Measurements from ENCODE around the gene COG5. TPM values are rescaled to one million over a fixed set of nuclear protein-coding genes. Genes with fewer than 3 reads are reported as not detected.

COG5 gene
- total RNA-seq, 4 donors from 2014 or later = 20.8 to 49.7 (median 25.7) TPM

DNA sequence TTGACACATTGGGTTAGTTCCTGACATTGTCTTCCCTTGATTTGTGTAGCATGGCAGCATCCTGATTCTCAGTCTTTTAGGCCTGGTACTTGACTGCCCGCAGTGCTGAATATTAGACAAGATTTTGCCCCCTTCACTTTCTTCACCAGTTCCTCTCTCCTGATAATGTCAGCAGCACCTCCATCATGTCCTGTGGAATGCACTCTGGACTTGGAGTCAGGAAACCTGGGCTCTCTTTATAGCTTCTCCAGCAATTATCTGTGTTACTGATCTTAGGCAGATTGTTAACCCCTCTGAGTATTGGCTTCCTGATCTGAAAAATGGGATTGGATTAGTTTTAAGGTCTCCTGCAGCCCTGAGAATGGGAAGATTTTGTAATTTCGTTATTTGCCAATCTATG lies 375.9 kb downstream of the COG5 start:
- intact Hi-C loops (cut with DNase I; ENCODE audit: low total_unique reads) = no loop called here
- Histone ChIP-seq H3K27me3 (no peaks in the 10 kb centered on the region), H3K4me1 (no peaks in the 10 kb centered on the region), H3K36me3 (peaks cover 0 to 99% of the 10 kb centered on the region in 2 donors), H3K4me3 (no peak overlapping the region), H3K9me3 (no peaks in the 10 kb centered on the region), H3K27ac (no peak overlapping the region)
- in situ Hi-C loops (cut with MboI; ENCODE audit: low sequenced_read_pairs in 4 of 4) = loop anchor here in 3 of 4 donors (25.0 kb wide), 4 partner anchors 375 to 700 kb away; partner anchors contain the start of genes CBLL1 (in 2 of the 3), BCAP29 (in 1 of the 3), COG5 (in 1 of the 3) and DLD (in 1 of the 3)
- DNase-seq (no peak), ATAC-seq (no peak)
- TF ChIP-seq POLR2A (IDR thresholded peaks at IDR 0.05) (no peak), CTCF (IDR thresholded peaks at IDR 0.05 in 4 of 5, conservative IDR thresholded peaks at IDR 0.05 in 1 of 5) (no peak)

- Histone ChIP-seq H3K4me1 (no peaks in the 10 kb centered on the region), H3K27ac (no peak overlapping the region), H3K36me3 (peaks cover 0 to 99% of the 10 kb centered on the region in 2 donors), H3K4me3 (no peak overlapping the region), H3K27me3 (no peaks in the 10 kb centered on the region), H3K9me3 (no peaks in the 10 kb centered on the region)
- no peak for DNase-seq
- ATAC-seq = no peak
- in situ Hi-C loops (cut with MboI; ENCODE audit: low sequenced_read_pairs in 4 of 4) (loop anchor here in 3 of 4 donors (25.0 kb wide), 4 partner anchors 376 to 701 kb away; partner anchors contain the start of genes CBLL1 (in 2 of the 3), BCAP29 (in 1 of the 3), COG5 (in 1 of the 3) and DLD (in 1 of the 3)), intact Hi-C loops (cut with DNase I; ENCODE audit: low total_unique reads) (no loop called here)
- TF ChIP-seq POLR2A (IDR thresholded peaks at IDR 0.05) (no peak), CTCF (IDR thresholded peaks at IDR 0.05 in 4 of 5, conservative IDR thresholded peaks at IDR 0.05 in 1 of 5) (no peak)
Measured at GRCh38 chr7:107186240-107186639, 377.5 kb downstream of the COG5 start.

DNA sequence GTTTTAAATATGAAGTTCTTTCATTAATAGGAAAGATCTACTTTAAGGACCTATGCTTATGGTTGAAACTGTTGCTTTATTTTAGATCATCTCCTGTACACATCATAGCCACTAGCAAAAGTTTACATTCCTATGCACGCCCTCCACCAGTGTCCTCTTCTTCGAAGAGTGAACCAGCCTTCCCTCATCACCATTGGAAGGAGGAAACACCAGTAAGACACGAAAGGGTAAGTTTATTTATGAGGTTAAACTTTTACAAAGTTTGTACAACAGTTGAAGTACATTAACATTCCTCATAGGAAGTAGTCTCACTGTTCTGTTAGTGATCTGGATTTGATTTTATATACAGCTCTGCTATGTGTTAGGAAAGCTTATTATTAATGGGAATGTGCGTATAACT lies 378.0 kb downstream of the COG5 start:
- peaks cover 0 to 2% of the 10 kb centered on the region in 2 donors for H3K4me1 ChIP-seq
- H3K4me3 ChIP-seq = no peak overlapping the region
- TF ChIP-seq CTCF (IDR thresholded peaks at IDR 0.05 in 4 of 5, conservative IDR thresholded peaks at IDR 0.05 in 1 of 5) = no peak
- TF ChIP-seq POLR2A (IDR thresholded peaks at IDR 0.05) = no peak
- H3K9me3 ChIP-seq = no peaks in the 10 kb centered on the region
- no peaks in the 10 kb centered on the region for H3K27me3 ChIP-seq
- H3K27ac ChIP-seq = no peak overlapping the region
- intact Hi-C loops (cut with DNase I; ENCODE audit: low total_unique reads) = no loop called here
- in situ Hi-C loops (cut with MboI; ENCODE audit: low sequenced_read_pairs in 4 of 4) = loop anchor here in 3 of 4 donors (25.0 kb wide), 4 partner anchors 377 to 702 kb away; partner anchors contain the start of genes CBLL1 (in 2 of the 3), BCAP29 (in 1 of the 3), COG5 (in 1 of the 3) and DLD (in 1 of the 3)
- peaks cover 0 to 95% of the 10 kb centered on the region in 2 donors for H3K36me3 ChIP-seq
- no peak for DNase-seq
- no peak for ATAC-seq

DNA sequence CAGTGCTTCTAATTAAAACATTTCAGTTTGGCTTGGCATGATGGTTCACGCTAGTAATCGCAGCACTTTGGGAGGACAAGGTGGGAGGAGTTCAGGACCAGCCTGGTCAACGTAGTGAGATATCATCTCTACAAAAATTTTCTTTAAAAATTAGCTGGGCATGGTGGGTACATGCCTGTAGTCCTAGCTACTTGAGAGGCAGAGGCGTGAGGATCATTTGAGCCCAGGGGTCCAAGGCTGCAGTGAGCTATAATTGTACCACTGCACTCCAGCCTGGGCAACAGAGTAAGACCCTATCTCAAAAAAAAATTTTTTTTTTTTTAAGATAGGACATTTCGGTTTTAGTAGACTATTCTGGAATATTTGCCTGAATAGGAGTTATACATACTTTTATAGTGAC lies 382.5 kb downstream of the COG5 start:
- peaks cover 37 to 38% of the 10 kb centered on the region in 2 donors for H3K4me1 ChIP-seq
- in situ Hi-C loops (cut with MboI; ENCODE audit: low sequenced_read_pairs in 4 of 4) (loop anchor here in 3 of 4 donors (25.0 kb wide), 4 partner anchors 381 to 706 kb away; partner anchors contain the start of genes CBLL1 (in 2 of the 3), BCAP29 (in 1 of the 3), COG5 (in 1 of the 3) and DLD (in 1 of the 3)), intact Hi-C loops (cut with DNase I; ENCODE audit: low total_unique reads) (no loop called here)
- peaks cover 0 to 50% of the 10 kb centered on the region in 2 donors for H3K36me3 ChIP-seq
- H3K4me3 ChIP-seq = no peak overlapping the region
- H3K9me3 ChIP-seq = no peaks in the 10 kb centered on the region
- TF ChIP-seq CTCF (IDR thresholded peaks at IDR 0.05 in 4 of 5, conservative IDR thresholded peaks at IDR 0.05 in 1 of 5) (no peak), POLR2A (IDR thresholded peaks at IDR 0.05) (no peak)
- ATAC-seq (no peak), DNase-seq (no peak)
- no peaks in the 10 kb centered on the region for H3K27me3 ChIP-seq
- H3K27ac ChIP-seq = peak overlapping the region in 3 of 4 donors; percentile 23 to 51 (median 37)
